ENCODE data around the gene MRPS18C.
"Not testable (repeated sequence)": the region's sequence is repeated elsewhere in the genome, so short reads cannot be mapped to it uniquely, and the experiment has no call there.

The MRPS18C gene

DNA sequence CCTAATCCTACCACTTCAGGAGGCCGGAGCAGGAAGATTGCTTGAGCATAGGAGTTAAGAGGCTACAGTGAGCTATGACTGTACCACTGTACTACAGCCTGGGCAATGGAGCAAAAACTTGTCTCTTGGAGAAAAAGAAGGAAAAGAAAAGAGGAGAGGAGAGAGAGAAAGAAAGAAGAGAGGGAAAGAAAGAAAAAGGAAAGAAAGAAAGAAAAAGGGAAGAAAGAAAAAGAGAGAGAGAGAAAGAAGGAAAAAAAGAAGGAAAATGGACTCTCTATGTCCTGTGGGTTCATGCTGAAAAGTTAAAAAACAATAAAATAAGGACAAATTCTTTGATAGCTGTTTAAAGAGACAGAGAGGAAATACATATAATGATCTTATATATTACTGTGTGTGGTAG, 42.3 kb downstream of the MRPS18C start:
- DNase-seq: no peak

DNA sequence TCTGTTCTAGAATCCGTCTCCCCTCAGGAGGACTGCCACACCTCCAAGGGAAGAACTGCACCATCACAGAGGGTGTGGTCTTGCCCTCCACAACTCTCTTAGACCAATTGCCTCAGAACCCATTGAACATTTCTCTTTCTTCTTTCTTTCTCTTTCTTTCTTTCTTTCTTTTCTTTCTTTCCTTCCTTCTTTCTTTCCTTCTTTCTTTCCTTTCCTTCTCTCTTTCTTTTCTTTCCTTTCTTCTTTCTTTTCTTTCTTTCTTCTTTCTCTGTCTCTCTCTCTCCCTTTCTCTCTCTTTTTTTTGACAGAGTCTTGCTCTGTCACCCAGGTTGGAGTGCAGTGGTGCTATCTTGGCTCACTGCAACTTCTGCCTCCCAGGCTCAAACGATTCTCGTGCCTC, 45.8 kb downstream of the MRPS18C start:
- not testable (repeated sequence) for DNase-seq

DNA sequence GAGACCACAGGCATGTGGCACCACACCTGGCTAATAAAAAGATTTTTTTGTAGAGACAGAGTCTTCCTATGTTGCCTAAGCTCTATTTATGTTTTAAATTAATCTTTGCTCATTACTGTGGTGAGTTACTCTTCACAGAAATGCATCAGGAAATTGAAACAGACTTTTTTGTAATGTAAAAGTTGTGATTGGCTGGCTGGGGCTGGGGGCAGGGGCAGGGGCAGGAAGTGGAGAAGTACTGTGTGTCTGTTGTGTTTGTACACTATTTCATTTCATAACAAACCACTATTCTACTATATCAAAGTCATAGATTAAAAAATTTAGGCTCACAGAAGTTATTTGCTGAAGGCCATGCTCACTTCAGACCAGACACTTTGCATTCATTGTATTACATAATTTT, 48.1 kb downstream of the MRPS18C start:
- no peak for DNase-seq

DNA sequence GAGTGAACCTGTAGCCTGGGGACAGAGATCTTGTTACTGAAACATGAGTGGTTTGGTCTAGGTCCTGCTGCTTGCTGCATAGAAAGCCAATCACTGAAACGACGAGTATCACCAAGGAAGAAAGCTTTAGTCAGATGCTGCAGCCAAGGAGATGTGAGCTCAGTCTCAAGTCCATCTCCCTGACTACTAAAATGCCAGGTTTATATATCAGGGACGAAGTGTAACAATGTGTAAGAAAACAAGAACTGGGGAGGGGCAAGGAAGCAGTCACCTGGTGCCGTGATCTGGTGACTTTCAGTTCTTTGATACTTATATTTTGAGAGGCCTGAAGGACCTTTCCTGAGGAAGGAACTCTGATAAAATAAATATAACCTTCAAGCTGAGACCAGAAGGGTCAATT, 48.6 kb downstream of the MRPS18C start:
- DNase-seq: no peak

DNA sequence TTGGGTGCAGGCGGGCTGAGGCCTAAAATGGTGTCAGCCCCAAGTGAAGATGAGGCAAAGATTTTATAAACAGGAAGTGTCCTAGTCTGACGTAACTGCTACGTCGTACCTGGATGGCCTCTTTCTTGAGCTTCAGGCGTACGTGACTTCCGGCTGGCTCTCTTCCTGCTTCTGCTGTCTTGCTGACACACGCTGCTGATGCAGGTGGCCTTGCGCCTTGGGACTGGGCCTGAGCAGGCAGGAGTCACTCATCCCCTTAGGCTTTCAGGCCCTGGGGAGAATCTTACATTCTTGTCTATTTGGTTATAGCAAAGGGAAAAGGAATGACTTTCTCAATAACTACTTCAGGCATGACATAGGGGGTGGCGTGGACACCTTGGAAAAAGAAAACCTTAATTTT, 49.1 kb downstream of the MRPS18C start:
- DNase-seq: no peak

DNA sequence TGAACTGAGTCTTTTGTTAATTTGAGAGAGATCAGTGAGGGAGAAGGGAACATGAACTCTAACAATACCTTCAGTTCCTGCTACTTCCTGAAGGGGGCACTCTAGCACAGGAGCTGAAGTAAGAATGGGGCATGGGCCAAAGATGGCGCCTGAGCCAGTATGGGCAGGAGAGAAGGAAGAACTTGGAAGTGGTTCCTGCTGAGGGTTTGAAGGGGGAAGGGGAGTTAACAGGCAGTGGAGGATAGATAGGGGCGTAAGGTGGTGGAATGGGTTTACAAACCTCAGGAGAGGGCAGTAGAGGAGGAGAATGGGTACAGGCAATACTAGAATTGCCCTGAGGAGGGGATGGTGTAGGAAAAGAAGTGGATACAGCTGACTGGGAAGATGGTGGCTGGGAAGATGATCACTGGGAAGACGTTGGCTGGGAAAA, 53.3 kb downstream of the MRPS18C start:
- peak; percentile 54 to 64 for DNase-seq

DNA sequence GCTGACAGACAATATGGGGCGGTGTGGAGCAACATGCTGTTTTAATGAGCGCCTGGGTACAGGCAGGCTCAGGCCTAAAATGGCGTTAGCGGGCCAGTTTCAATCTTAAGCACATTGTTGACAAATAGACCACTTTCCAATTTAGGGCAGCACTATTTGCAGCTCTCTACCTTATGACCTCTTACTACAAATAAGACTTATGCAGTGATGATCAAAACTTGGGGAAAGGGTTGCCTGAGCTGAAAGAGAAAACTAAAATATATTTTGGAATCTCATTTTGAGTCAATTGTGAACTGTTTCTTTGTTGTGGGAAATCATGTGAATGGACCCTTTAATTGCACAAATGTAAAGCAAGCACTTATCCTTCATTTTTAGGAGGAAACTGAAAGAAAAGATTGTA, 54.6 kb downstream of the MRPS18C start:
- DNase-seq: no peak

Data from stimulated activated CD4-positive, alpha-beta T cell treated with anti-CD3 and anti-CD28 coated beads, Interleukin-2, amount 100 ng/mL, for 24 hours (primary cell).